Activated naive CD4-positive, alpha-beta T cell treated with anti-CD3 and anti-CD28 coated beads, Interleukin-2, amount 10 ng/mL, durations not matched to agents 7 days and 5 days (primary cell): ENCODE data around the gene PRKG1.

Experiments used
- CTCF ChIA-PET: fragments of 350-600 bp; sonication (Branson Sonifier 250); formaldehyde crosslinking; loops from one replicate; lab custom pipeline; 2021; ENCODE audit warnings: antibody characterized with exemption; lab: Charles Lee
- DNase-seq: peaks from one replicate; pipeline ENCODE4 v3.0.0-alpha.2; 2020
- H3K27ac Mint-ChIP-seq: one replicate; pipeline ENCODE4 v1.8.0; 2021; ENCODE audit warnings: mild to moderate bottlenecking, moderate library complexity, mixed read lengths
- H3K27me3 Mint-ChIP-seq: one replicate; pipeline ENCODE4 v1.8.0; 2021; ENCODE audit warnings: mild to moderate bottlenecking, mixed read lengths
- H3K36me3 Mint-ChIP-seq: one replicate; pipeline ENCODE4 v1.8.0; 2021; ENCODE audit warnings: mixed read lengths
- H3K4me1 Mint-ChIP-seq: one replicate; pipeline ENCODE4 v1.8.0; 2021; ENCODE audit warnings: mixed read lengths
- H3K4me3 Mint-ChIP-seq: one replicate; pipeline ENCODE4 v1.8.0; 2021; ENCODE audit warnings: mild to moderate bottlenecking, moderate library complexity, mixed read lengths
- H3K9me3 Mint-ChIP-seq: one replicate; pipeline ENCODE4 v1.8.0; 2021; ENCODE audit warnings: mixed read lengths

The PRKG1 gene

GRCh38 chr10:51471271-51471670, 397.0 kb downstream of the PRKG1 start:
- DNase-seq, result no peak
- Mint-ChIP-seq H3K36me3 (no peaks in the 10 kb centered on the region), H3K9me3 (no peaks in the 10 kb centered on the region), H3K27ac (no peak overlapping the region), H3K4me3 (no peak overlapping the region), H3K4me1 (no peaks in the 10 kb centered on the region), H3K27me3 (no peaks in the 10 kb centered on the region)
- CTCF ChIA-PET, result no interaction called here

- Mint-ChIP-seq H3K27ac (no peak overlapping the region), H3K4me1 (no peaks in the 10 kb centered on the region), H3K27me3 (no peaks in the 10 kb centered on the region), H3K9me3 (no peaks in the 10 kb centered on the region), H3K36me3 (no peaks in the 10 kb centered on the region), H3K4me3 (no peak overlapping the region)
- no peak for DNase-seq
- CTCF ChIA-PET, result no interaction called here
Measured at GRCh38 chr10:51472154-51472553, 397.9 kb downstream of the PRKG1 start.

GRCh38 chr10:51479711-51480110, 405.4 kb downstream of the PRKG1 start:
- DNase-seq, result no peak
- CTCF ChIA-PET, result interaction anchor here (0.6 kb wide), 1 partner anchor 9 kb away, joined by 3 read pairs; no protein-coding TSS in a partner anchor

GRCh38 chr10:51485668-51486067, 411.4 kb downstream of the PRKG1 start:
- Mint-ChIP-seq H3K27me3 (no peaks in the 10 kb centered on the region), H3K36me3 (no peaks in the 10 kb centered on the region), H3K27ac (no peak overlapping the region), H3K9me3 (no peaks in the 10 kb centered on the region), H3K4me1 (no peaks in the 10 kb centered on the region), H3K4me3 (no peak overlapping the region)
- DNase-seq, result no peak
- CTCF ChIA-PET, result no interaction called here

More at GRCh38 chr10:51479711-51480110, 405.4 kb downstream of the PRKG1 start:
- H3K4me1 Mint-ChIP-seq, result no peaks in the 10 kb centered on the region
- H3K27ac Mint-ChIP-seq, result no peak overlapping the region
- no peak overlapping the region for H3K4me3 Mint-ChIP-seq
- no peaks in the 10 kb centered on the region for H3K36me3 Mint-ChIP-seq
- H3K9me3 Mint-ChIP-seq, result no peaks in the 10 kb centered on the region
- no peaks in the 10 kb centered on the region for H3K27me3 Mint-ChIP-seq

GRCh38 chr10:51487576-51487975, 413.3 kb downstream of the PRKG1 start:
- H3K36me3 Mint-ChIP-seq, result no peaks in the 10 kb centered on the region
- no peak overlapping the region for H3K4me3 Mint-ChIP-seq
- H3K9me3 Mint-ChIP-seq, result no peaks in the 10 kb centered on the region
- DNase-seq, result no peak
- no peak overlapping the region for H3K27ac Mint-ChIP-seq
- CTCF ChIA-PET, result no interaction called here
- no peaks in the 10 kb centered on the region for H3K27me3 Mint-ChIP-seq
- no peaks in the 10 kb centered on the region for H3K4me1 Mint-ChIP-seq

- no peaks in the 10 kb centered on the region for H3K36me3 Mint-ChIP-seq
- CTCF ChIA-PET, result interaction anchor here (0.6 kb wide), 1 partner anchor 9 kb away, joined by 3 read pairs; no protein-coding TSS in a partner anchor
- H3K27me3 Mint-ChIP-seq, result no peaks in the 10 kb centered on the region
- H3K4me1 Mint-ChIP-seq, result no peaks in the 10 kb centered on the region
- H3K4me3 Mint-ChIP-seq, result no peak overlapping the region
- H3K9me3 Mint-ChIP-seq, result no peaks in the 10 kb centered on the region
- DNase-seq, result no peak
- H3K27ac Mint-ChIP-seq, result no peak overlapping the region
Measured at GRCh38 chr10:51488766-51489408, 414.6 kb downstream of the PRKG1 start.

GRCh38 chr10:51498424-51498823, 424.1 kb downstream of the PRKG1 start:
- no peak for DNase-seq
- Mint-ChIP-seq H3K4me3 (no peak overlapping the region), H3K27ac (no peak overlapping the region), H3K4me1 (no peaks in the 10 kb centered on the region), H3K36me3 (no peaks in the 10 kb centered on the region), H3K27me3 (no peaks in the 10 kb centered on the region), H3K9me3 (no peaks in the 10 kb centered on the region)
- CTCF ChIA-PET, result no interaction called here

- H3K27ac Mint-ChIP-seq, result no peak overlapping the region
- no peaks in the 10 kb centered on the region for H3K4me1 Mint-ChIP-seq
- CTCF ChIA-PET, result no interaction called here
- H3K4me3 Mint-ChIP-seq, result no peak overlapping the region
- no peaks in the 10 kb centered on the region for H3K36me3 Mint-ChIP-seq
- no peaks in the 10 kb centered on the region for H3K9me3 Mint-ChIP-seq
- DNase-seq, result no peak
- H3K27me3 Mint-ChIP-seq, result no peaks in the 10 kb centered on the region
Measured at GRCh38 chr10:51501396-51501795, 427.1 kb downstream of the PRKG1 start.

- CTCF ChIA-PET, result no interaction called here
- Mint-ChIP-seq H3K36me3 (no peaks in the 10 kb centered on the region), H3K4me3 (no peak overlapping the region), H3K27ac (no peak overlapping the region), H3K9me3 (no peaks in the 10 kb centered on the region), H3K27me3 (no peaks in the 10 kb centered on the region), H3K4me1 (no peaks in the 10 kb centered on the region)
- DNase-seq, result no peak
Measured at GRCh38 chr10:51502124-51502523, 427.8 kb downstream of the PRKG1 start.

- Mint-ChIP-seq H3K4me1 (no peaks in the 10 kb centered on the region), H3K27me3 (no peaks in the 10 kb centered on the region), H3K4me3 (no peak overlapping the region), H3K9me3 (no peaks in the 10 kb centered on the region), H3K36me3 (no peaks in the 10 kb centered on the region), H3K27ac (no peak overlapping the region)
- CTCF ChIA-PET, result no interaction called here
- DNase-seq, result no peak
Measured at GRCh38 chr10:51503378-51503777, 429.1 kb downstream of the PRKG1 start.

GRCh38 chr10:51507476-51507875, 433.2 kb downstream of the PRKG1 start:
- no peaks in the 10 kb centered on the region for H3K36me3 Mint-ChIP-seq
- CTCF ChIA-PET, result no interaction called here
- no peak for DNase-seq
- H3K27ac Mint-ChIP-seq, result no peak overlapping the region
- no peak overlapping the region for H3K4me3 Mint-ChIP-seq
- H3K9me3 Mint-ChIP-seq, result no peaks in the 10 kb centered on the region
- H3K27me3 Mint-ChIP-seq, result no peaks in the 10 kb centered on the region
- H3K4me1 Mint-ChIP-seq, result no peaks in the 10 kb centered on the region

GRCh38 chr10:51508156-51508555, 433.9 kb downstream of the PRKG1 start:
- Mint-ChIP-seq H3K4me3 (no peak overlapping the region), H3K27me3 (no peaks in the 10 kb centered on the region), H3K27ac (no peak overlapping the region), H3K36me3 (no peaks in the 10 kb centered on the region), H3K9me3 (no peaks in the 10 kb centered on the region), H3K4me1 (no peaks in the 10 kb centered on the region)
- DNase-seq, result no peak
- CTCF ChIA-PET, result no interaction called here

- no peaks in the 10 kb centered on the region for H3K36me3 Mint-ChIP-seq
- H3K27ac Mint-ChIP-seq, result no peak overlapping the region
- no peak overlapping the region for H3K4me3 Mint-ChIP-seq
- no peaks in the 10 kb centered on the region for H3K4me1 Mint-ChIP-seq
- CTCF ChIA-PET, result no interaction called here
- no peaks in the 10 kb centered on the region for H3K9me3 Mint-ChIP-seq
- no peak for DNase-seq
- no peaks in the 10 kb centered on the region for H3K27me3 Mint-ChIP-seq
Measured at GRCh38 chr10:51510231-51510630, 435.9 kb downstream of the PRKG1 start.

- CTCF ChIA-PET, result no interaction called here
- H3K9me3 Mint-ChIP-seq, result no peaks in the 10 kb centered on the region
- H3K27ac Mint-ChIP-seq, result no peak overlapping the region
- no peaks in the 10 kb centered on the region for H3K27me3 Mint-ChIP-seq
- H3K4me3 Mint-ChIP-seq, result no peak overlapping the region
- no peak for DNase-seq
- no peaks in the 10 kb centered on the region for H3K36me3 Mint-ChIP-seq
- H3K4me1 Mint-ChIP-seq, result no peaks in the 10 kb centered on the region
Measured at GRCh38 chr10:51521605-51522004, 447.3 kb downstream of the PRKG1 start.

- H3K4me3 Mint-ChIP-seq, result no peak overlapping the region
- CTCF ChIA-PET, result no interaction called here
- no peak for DNase-seq
- no peak overlapping the region for H3K27ac Mint-ChIP-seq
- no peaks in the 10 kb centered on the region for H3K4me1 Mint-ChIP-seq
- no peaks in the 10 kb centered on the region for H3K9me3 Mint-ChIP-seq
- H3K36me3 Mint-ChIP-seq, result no peaks in the 10 kb centered on the region
- H3K27me3 Mint-ChIP-seq, result no peaks in the 10 kb centered on the region
Measured at GRCh38 chr10:51522858-51523257, 448.6 kb downstream of the PRKG1 start.
